ENCODE measurements around the gene NPAS3.

Gene NPAS3

DNA sequence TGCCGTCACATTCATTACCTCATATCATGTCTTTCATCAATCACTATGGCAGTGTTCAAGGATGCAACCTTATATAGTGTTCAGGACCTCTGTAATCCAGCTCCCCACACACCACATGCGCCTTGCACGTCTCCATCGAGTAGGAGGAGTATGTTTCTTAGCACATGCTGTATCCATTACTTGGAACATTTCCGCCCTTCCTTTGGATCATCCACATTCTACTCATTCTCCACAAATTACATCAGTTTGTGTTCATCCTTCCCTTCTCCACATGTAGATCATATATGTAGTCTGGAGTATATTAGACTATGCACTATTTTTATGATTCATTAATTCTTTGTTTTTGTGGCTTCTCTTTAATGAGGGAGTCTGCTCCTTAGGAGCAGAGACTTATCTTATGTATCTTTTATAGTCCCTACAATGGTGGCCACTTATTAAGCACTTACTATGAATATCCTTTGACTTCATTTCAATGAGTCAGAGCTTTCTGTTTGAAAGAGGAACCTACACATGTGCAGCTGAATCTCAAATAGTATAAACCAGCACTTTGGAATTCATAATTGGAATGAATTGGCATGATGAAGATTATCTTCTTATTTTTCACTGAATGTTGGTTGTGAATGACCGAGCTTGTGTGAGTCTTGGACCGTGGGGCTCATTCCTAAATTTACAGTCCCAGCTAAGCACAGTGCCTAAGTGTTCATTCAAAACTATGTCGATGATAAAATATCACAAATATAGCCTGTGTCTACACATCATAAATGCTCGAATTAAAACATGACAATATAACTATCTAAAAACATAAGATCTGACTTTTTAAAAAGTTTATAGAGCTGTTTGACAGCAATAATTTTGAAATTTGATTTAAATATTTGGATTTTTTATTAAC lies 30.2 kb upstream of the NPAS3 start:
- DNase-seq (ENCODE audit: low read depth), result no peak
- TF ChIP-seq CTCF (IDR thresholded peaks at IDR 0.05; ENCODE audit: insufficient read depth, low read depth, low read length, missing control alignments), result no peak
- no peak overlapping the region for H3K4me3 ChIP-seq (ENCODE audit: low read length)

DNA sequence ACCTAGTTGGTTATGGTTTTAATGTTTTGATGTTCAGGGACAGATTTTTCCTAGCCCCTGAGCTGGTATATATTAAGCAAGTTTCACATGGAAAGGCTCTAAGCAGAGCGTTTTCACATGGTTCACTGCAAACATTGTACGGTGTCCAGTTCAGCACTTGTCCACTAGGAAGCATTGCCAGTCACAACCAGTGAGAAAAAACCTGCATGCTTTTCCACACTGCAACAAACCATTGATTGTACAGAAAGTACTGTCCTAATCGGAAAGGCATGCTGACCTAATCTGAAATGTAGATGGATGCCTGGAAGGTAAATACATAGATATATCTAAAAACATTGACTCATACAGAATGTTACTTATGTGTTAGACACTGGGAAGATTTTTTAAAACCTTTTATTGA lies 25.0 kb upstream of the NPAS3 start:
- no peak for TF ChIP-seq CTCF (IDR thresholded peaks at IDR 0.05; ENCODE audit: insufficient read depth, low read depth, low read length, missing control alignments)
- H3K4me3 ChIP-seq (ENCODE audit: low read length), result no peak overlapping the region
- peak; percentile 19 for DNase-seq (ENCODE audit: low read depth)

- no peak for TF ChIP-seq CTCF (IDR thresholded peaks at IDR 0.05; ENCODE audit: insufficient read depth, low read depth, low read length, missing control alignments)
- no peak for DNase-seq (ENCODE audit: low read depth)
- H3K4me3 ChIP-seq (ENCODE audit: low read length), result no peak overlapping the region
These were observed 24.3 kb upstream of the NPAS3 start for GRCh38 chr14:32914391-32914790.

DNA sequence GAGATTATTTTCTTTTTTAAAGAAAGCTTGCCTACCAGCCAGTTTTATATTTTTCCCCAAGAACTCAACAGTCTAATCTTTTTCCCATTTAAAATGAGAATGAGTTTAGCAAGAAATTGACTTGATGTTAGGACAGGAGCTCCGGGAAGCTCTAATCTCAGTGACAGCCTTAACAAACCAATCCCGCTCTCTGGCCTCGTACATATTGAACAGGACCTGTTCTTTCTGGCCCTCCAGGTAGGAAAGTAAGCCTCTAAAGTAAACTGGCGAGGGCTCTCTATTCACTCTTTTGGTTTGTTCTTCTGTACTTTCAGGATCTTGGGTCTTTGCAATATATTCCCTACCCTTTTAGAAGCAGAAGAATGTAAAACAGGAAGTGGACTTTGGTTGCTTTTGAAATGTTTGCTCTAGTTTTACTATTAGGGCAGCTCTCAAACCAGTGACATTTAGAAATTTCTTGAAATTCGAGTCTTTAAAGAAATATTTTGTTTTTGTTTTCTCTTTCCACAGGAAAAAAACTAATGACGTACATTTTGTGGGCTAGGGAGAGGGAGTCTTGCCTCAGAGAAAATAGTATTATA lies 17.9 kb upstream of the NPAS3 start:
- no peak for TF ChIP-seq CTCF (IDR thresholded peaks at IDR 0.05; ENCODE audit: insufficient read depth, low read depth, low read length, missing control alignments)
- no peak overlapping the region for H3K4me3 ChIP-seq (ENCODE audit: low read length)
- no peak for DNase-seq (ENCODE audit: low read depth)

DNA sequence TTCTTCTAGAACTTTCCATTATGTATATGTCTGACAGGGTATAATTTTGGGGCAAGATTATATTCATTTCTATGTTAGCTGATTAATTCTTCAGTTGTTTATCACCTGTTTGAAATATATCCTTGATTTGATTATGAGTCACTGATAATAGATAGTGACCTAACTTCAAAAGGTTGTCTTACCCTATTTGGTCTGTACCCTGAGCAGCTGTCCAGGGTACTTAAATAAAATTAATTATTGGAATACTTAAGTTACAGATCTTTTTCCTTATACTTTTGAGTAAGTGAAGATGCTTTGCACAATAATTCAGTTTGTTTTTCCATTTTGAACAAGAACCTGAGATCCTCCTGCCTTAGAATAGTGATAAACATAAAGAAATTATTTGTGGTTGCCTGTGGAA lies 13.2 kb upstream of the NPAS3 start:
- no peak overlapping the region for H3K4me3 ChIP-seq (ENCODE audit: low read length)
- no peak for DNase-seq (ENCODE audit: low read depth)
- no peak for TF ChIP-seq CTCF (IDR thresholded peaks at IDR 0.05; ENCODE audit: insufficient read depth, low read depth, low read length, missing control alignments)

DNA sequence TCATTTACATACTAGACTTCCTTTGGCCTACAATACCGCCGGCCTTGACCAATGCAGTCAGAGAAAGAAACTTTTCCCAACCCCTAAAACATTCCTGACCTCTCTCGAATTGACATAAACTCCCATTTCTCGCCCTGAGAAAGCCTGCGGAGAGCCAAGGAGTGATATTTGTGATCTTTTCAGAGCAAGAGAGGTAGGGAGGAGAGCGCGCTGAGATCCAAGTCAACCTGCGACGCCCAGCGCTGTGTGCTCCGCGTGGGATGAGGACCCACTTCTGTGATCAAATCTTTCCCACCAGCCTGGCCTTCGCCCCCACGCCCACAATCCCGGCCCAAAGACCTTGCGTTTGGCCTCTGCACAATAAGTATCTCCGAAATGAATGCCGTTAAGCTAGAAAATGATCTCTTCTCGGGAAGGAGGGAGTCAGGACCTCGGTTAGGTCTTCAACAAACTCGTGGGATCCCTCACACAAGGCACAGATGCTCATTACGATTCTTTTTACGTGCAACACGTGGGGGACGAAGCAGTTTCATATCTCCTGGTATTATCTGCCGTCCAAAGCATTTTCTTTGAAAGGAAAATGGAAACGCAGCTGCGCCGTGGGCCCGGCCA lies 6.3 kb upstream of the NPAS3 start:
- no peak for TF ChIP-seq CTCF (IDR thresholded peaks at IDR 0.05; ENCODE audit: insufficient read depth, low read depth, low read length, missing control alignments)
- H3K4me3 ChIP-seq (ENCODE audit: low read length), result no peak overlapping the region
- no peak for DNase-seq (ENCODE audit: low read depth)

Data from epithelial cell of esophagus (primary cell).